Measurements from ENCODE around the gene ATP4B.

ATP4B gene

GRCh38 chr13:113611996-113612395 is 46.0 kb downstream of the ATP4B start:
- Histone ChIP-seq H3K9me3 (ENCODE audit: control insufficient read depth, insufficient read depth, low read depth, low read length) (no peaks in the 10 kb centered on the region), H3K36me3 (ENCODE audit: control insufficient read depth in 2 of 2, insufficient read depth in 1 of 2, low read length in 2 of 2) (peaks cover 8 to 87% of the 10 kb centered on the region in 2 experiments; a peak in 2 of 3 replicates), H3K4me3 (ENCODE audit: low read depth, low read length) (no peak overlapping the region), H3K4me1 (ENCODE audit: control insufficient read depth, insufficient read depth, low read length) (no peaks in the 10 kb centered on the region), H3K27ac (ENCODE audit: extremely low read depth, low read depth, low read length) (no peak overlapping the region)
- POLR2A ChIA-PET = no interaction called here
- CTCF ChIA-PET = interaction anchor here (0.6 to 1.2 kb wide), 2 partner anchors 44 to 662 kb away, joined by 3 read pairs; no protein-coding TSS in a partner anchor
- TF ChIP-seq REST (tag by site-specific recombination; IDR thresholded peaks at IDR 0.05) = no peak
- TF ChIP-seq REPIN1 (tag by site-specific recombination; IDR thresholded peaks at IDR 0.05; ENCODE audit: low read depth) = no peak
- no peak for TF ChIP-seq ZNF623 (tag by site-specific recombination; IDR thresholded peaks at IDR 0.05)
- TF ChIP-seq ZNF529 (tag by site-specific recombination; IDR thresholded peaks at IDR 0.05; ENCODE audit: insufficient replicate concordance) = no peak
- no peak for TF ChIP-seq ZSCAN23 (tag by site-specific recombination; IDR thresholded peaks at IDR 0.05)
- TF ChIP-seq ZNF449 (tag by site-specific recombination; IDR thresholded peaks at IDR 0.05) = no peak

- Histone ChIP-seq H3K9me3 (ENCODE audit: control insufficient read depth, insufficient read depth, low read depth, low read length) (no peaks in the 10 kb centered on the region), H3K36me3 (ENCODE audit: control insufficient read depth in 2 of 2, insufficient read depth in 1 of 2, low read length in 2 of 2) (peaks cover 8 to 97% of the 10 kb centered on the region in 2 experiments; a peak in 2 of 3 replicates), H3K4me1 (ENCODE audit: control insufficient read depth, insufficient read depth, low read length) (no peaks in the 10 kb centered on the region), H3K4me3 (ENCODE audit: low read depth, low read length) (no peak overlapping the region), H3K27ac (ENCODE audit: extremely low read depth, low read depth, low read length) (no peak overlapping the region)
- ChIA-PET CTCF (no interaction called here), POLR2A (no interaction called here)
- peak; percentile 76 for TF ChIP-seq HIC1 (tag by site-specific recombination; IDR thresholded peaks at IDR 0.05)
- no peak for TF ChIP-seq ZNF571 (tag by site-specific recombination; IDR thresholded peaks at IDR 0.05)
- TF ChIP-seq ZNF335 (tag by site-specific recombination; conservative IDR thresholded peaks at IDR 0.05) = no peak
Observed at GRCh38 chr13:113610266-113610665, 47.7 kb downstream of the ATP4B start.

- CTCF ChIA-PET = no interaction called here
- peaks cover 8 to 97% of the 10 kb centered on the region in 2 experiments; a peak in 2 of 3 replicates for H3K36me3 ChIP-seq (ENCODE audit: control insufficient read depth in 2 of 2, insufficient read depth in 1 of 2, low read length in 2 of 2)
Observed at GRCh38 chr13:113609616-113610015, 48.4 kb downstream of the ATP4B start.

GRCh38 chr13:113608967-113609533 is 48.9 kb downstream of the ATP4B start:
- Histone ChIP-seq H3K4me3 (ENCODE audit: low read depth, low read length) (no peak overlapping the region), H3K36me3 (ENCODE audit: control insufficient read depth in 2 of 2, insufficient read depth in 1 of 2, low read length in 2 of 2) (peaks cover 7 to 96% of the 10 kb centered on the region in 2 experiments; a peak in 2 of 3 replicates), H3K9me3 (ENCODE audit: control insufficient read depth, insufficient read depth, low read depth, low read length) (no peaks in the 10 kb centered on the region), H3K4me1 (ENCODE audit: control insufficient read depth, insufficient read depth, low read length) (no peaks in the 10 kb centered on the region; the same call in 1 of the 2 replicates), H3K27ac (ENCODE audit: extremely low read depth, low read depth, low read length) (no peak overlapping the region)
- POLR2A ChIA-PET = no interaction called here
- CTCF ChIA-PET = no interaction called here
- no peak for TF ChIP-seq BCL11A (tag by site-specific recombination; IDR thresholded peaks at IDR 0.05; ENCODE audit: low read depth)
- no peak for TF ChIP-seq SP7 (tag by site-specific recombination; IDR thresholded peaks at IDR 0.05)
- no peak for TF ChIP-seq ZNF580 (tag by site-specific recombination; IDR thresholded peaks at IDR 0.05)
- TF ChIP-seq HOXD13 (CRISPR knock-in tag; IDR thresholded peaks at IDR 0.05; ENCODE audit: borderline replicate concordance) = no peak
- TF ChIP-seq ZNF350 (tag by site-specific recombination; IDR thresholded peaks at IDR 0.05) = no peak
- no peak for TF ChIP-seq ZNF274 (IDR thresholded peaks at IDR 0.05; ENCODE audit: low read length)
- no peak for TF ChIP-seq ZNF274 (tag by site-specific recombination; IDR thresholded peaks at IDR 0.05; ENCODE audit: borderline replicate concordance)
- no peak for TF ChIP-seq REPIN1 (tag by site-specific recombination; IDR thresholded peaks at IDR 0.05; ENCODE audit: low read depth)
- TF ChIP-seq CTCF (tag by site-specific recombination; IDR thresholded peaks at IDR 0.05) = no peak
- no peak for TF ChIP-seq ZNF133 (tag by site-specific recombination; IDR thresholded peaks at IDR 0.05)

More at GRCh38 chr13:113609616-113610015, 48.4 kb downstream of the ATP4B start:
- H3K4me3 ChIP-seq (ENCODE audit: low read depth, low read length) = no peak overlapping the region
- TF ChIP-seq HOXC10 (CRISPR knock-in tag; IDR thresholded peaks at IDR 0.05) (no peak), GLIS2 (tag by site-specific recombination; IDR thresholded peaks at IDR 0.05) (0 out of 2 replicates have a peak, but pooled peaks have one; percentile 8)
- no peaks in the 10 kb centered on the region for H3K9me3 ChIP-seq (ENCODE audit: control insufficient read depth, insufficient read depth, low read depth, low read length)
- POLR2A ChIA-PET = no interaction called here
- no peaks in the 10 kb centered on the region for H3K4me1 ChIP-seq (ENCODE audit: control insufficient read depth, insufficient read depth, low read length)
- no peak overlapping the region for H3K27ac ChIP-seq (ENCODE audit: extremely low read depth, low read depth, low read length)
